OCI-M2 (cell line): ENCODE data around the gene PPIB.
"Not testable (repeated sequence)": the region's sequence is repeated elsewhere in the genome, so short reads cannot be mapped to it uniquely, and the experiment has no call there.

Experiments used
- DNase-seq: peaks from one replicate; lab custom pipeline; 2025; ENCODE audit not compliant: unreplicated experiment; lab: John Stamatoyannopoulos, UW

The PPIB gene

DNA sequence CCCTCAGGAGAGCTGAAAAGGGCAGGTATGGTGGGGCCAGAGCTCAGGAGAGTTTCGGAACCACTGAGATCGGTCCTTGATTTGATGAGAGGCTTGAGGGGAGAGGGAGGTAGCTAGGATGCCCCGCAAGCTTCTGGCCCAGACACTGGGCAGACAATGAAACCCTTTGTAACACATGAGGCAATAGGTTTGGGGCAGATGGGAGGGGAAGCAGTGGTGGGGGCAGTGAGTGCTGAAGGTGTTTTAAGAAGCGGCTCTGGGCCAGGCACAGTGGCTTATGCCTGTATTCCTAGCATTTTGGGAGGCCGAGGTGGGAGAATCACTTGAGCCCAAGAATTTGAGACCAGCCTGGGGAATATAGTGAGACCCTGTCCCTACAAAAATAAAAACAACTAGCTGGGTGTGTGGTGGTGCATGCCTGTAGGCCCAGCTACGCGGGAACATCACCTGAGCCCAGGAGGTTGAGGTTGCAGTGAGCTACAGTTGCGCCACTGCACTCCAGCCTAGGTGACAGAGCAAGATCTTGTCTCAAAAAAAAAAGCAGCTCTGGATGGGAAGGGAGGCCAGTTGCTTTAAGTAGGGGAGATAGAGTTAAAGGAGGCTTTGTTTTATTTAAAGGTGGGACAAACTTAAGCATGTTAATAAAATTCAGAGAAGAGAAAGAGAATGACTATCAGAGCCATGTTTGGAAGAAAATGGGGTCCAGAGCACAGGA is 20.9 kb downstream of the PPIB start:
- no peak for DNase-seq

DNA sequence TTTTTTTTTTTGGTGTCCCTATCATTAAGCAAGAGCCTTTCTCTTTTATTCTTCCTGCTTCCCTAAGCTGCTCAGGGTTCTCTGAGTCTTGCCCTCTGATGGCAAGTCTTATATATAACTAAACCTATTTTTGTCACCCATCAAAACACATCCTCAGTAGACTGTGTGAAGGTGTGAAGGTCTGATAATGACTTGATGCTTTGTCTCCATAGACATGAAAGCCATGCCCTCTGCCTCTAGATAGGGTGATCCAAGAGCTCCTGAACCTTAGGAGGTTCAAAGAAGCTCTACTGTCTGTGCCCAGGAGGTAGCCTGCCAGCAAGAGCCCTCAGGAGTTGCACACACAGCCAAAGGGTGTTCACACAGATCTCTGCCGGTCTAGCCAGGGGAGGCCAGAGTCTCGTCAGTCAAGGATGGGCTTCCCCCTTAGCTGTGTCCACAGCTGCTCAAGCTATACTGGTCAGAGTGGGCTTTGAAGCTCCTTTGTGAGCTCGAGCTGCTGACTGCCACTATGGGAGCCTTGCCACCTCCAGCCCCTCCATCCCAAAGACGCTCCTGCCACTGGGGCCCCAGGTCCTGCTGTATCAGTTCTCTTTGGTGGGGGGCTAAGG is 24.4 kb downstream of the PPIB start:
- no peak for DNase-seq

DNA sequence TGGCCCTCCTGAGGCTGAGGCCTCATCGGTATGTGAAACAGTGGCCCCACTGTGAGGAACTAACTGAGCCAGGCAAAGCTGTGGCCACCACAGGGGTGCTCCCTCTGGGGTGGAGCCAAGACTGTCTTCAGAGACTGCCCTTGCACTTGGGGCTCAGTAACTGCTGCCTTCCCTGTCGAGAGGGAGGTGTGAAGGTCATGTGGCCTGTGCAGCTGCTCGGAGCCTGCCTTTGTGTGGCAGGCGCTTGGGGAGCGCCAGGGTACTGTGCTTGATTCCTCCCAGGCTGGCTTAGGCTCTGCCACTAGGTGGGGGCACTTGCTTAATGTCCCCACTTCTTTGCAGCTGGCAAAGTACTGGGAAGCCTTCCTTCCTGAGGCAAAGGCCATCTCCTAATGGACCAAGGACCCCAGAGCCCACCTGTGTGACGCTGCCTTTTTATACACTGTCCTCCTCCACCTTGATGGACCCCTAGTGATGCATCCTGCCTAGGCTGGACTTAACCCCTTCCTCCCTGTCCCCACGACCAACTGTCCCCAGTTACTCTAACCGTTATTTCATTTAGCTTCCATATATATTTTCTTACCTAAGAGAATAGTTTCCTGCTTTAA is 25.5 kb downstream of the PPIB start:
- no peak for DNase-seq

DNA sequence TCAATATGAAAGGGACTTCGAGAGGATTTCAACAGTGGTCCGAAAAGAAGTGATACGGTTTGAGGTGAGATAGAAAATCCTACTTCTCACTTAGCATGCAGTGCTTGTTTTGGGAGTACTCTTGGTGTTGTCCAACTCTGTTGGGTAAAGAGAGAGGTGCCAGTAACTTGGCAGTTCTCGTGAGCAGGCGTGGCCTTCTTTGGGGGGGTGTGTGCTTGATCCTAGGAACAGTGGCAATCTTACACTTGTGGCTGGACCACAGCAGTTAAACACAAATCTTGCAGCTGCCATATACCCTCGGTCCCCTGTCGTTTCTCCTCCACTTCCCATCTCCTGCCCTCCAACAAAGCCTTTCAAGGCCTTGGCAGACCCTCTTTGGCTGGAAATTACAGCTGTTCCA is 26.5 kb downstream of the PPIB start:
- DNase-seq = no peak

DNA sequence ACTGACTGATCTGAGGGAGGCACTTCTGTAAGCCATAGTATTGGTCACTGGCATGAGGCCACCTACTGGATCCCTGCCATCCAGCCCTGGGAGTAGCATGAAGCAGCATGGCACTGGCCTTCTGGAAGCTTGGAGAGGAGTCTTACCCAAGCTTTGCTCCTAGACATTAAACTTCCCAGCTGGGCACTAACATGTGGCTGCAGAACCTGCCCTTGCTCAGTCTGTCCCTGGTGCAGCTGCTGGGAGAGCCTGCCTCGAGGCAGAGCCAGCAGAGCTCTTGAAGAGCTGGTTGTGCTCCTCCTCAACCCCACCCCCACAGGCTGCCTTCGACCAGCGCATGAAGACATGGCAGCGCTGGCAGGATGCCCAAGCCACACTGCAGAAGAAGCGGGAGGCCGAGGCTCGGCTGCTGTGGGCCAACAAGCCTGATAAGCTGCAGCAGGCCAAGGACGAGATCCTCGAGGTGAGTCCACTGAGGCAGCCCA is 28.4 kb downstream of the PPIB start:
- DNase-seq = no peak

DNA sequence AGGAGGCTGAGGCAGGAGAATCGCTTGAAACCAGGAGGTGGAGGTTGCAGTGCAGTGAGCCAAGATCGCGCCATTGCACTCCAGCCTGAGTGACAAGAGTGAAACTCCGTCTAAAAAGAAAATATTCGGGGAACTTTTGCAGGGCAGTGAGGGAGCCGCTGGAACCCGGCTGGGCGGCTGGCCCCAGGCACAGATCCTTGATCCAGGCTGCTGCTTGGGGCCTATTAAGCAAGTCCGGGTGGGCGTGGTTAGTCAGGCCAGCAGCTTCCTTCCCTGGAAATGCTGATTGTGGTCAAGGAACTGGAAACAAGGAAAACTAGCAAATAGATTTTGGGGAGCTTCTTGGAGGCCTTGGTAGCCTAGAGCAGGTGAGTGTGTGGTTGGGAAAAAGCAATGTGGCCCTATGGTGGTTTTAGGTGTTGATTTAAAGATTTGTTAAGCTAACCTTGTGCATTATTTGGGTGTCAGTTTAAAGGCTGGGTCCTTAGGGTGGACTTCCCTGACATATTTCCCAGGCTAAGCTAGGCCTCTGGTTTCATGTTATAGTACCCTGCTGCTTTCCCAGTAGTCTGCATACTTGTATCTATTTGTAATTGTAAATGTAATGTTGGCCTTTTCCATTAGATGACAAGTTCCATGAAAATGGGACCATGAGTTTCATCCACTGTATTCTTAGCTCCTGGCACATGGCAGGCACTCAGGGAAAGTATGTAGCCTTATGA is 29.0 kb downstream of the PPIB start:
- no peak for DNase-seq

DNA sequence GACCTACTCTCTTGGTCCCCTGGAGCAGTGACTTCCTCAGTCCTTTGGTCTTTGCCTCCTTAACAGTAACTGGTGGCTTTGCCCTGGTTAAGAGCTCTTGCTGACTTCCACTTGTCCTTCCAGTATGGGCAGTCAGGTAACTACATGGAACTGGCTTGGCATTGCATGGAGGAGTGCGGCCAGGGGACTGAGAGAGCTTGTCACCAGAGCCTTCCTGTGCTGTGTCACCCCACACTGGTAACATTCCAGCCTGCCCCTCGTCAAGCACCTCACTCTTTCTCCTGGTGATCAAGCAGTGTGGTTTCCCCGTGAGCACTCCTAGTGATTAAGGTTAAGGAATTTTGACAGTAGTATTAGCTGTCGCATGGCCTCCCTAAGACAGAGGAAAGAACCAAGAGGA is 30.6 kb downstream of the PPIB start:
- no peak for DNase-seq

DNA sequence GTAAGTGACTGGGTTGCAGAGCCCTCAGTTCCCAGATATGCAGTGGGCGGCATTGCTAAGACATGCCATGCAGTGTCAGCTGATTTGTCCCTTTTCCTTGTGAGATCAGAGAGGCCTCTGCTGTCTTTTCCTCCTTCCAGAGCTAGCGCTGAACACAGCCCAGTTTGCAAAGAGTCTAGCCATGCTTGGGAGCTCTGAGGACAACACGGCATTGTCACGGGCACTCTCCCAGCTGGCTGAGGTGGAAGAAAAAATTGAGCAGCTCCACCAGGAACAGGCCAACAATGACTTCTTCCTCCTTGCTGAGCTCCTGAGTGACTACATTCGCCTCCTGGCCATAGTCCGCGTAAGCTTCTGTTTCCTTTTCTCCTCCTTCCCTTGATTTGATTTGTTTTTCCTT is 31.3 kb downstream of the PPIB start:
- no peak for DNase-seq

DNA sequence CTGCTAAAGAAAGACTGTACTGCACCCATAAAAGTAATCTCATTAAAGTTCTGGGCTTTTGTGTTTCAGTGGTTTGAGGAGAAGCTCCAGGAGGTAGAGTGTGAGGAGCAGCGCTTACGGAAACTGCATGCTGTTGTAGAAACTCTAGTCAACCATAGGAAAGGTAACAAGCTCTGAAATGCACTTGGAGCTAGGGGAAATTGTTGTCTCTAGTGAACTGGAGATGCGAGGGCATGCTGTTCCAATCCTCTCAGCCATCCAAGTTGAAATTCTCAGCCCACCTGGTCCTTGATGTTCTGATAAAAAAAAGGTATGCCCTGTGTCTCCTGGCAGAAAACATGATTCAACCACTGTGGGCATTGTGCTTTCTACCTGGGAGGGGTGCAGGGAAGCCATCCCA is 32.7 kb downstream of the PPIB start:
- DNase-seq = no peak

DNA sequence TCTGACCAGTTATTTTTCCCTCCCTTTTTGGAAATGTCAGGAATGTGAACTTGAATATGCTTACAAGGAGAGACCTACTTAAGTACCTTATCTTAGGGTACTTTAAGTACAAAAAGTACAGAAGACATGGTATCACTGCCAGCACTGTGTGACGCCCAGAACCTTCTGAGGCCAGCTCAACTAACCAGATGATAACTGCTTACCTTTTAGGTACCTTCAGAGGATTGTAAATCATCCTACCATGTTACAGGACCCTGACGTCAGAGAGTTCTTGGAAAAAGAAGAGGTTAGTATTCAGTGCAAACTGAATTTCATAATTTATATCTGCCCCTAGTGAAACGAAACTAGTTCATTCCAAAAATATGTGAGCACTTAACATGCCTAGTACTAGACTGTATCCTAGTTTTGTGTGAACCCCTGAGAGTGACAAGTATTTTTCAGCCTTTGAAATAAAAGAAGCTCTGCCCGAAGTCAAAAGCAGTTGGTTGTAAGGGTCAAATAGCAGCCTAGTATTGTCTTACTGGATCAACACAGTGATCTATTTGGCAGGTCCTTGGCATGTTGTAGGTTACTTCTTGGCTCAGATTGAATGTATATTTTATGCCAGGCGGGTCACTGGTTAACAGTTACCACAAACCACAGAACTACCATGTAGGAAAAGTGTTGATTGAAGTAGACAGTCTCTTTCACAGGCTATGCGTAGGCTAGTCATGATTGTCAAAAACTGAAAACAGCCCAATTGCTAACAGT is 35.1 kb downstream of the PPIB start:
- DNase-seq = no peak

DNA sequence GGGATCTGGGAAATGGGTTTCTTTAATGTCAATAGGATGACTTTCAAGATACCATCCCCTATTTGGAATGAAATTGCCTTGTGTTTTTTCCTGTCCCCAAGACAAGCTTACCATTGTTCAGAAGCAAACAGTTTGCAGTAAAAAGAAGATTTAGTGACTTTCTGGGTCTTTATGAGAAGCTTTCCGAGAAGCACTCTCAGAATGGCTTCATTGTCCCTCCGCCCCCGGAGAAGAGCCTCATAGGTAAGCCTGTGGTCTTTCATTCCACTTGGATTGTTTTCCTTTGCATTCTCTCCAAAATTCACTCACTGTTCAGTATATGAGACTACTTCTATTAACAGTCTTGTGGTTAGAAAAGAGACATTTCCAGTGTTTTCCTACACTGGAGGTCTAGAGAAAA is 36.8 kb downstream of the PPIB start:
- no peak for DNase-seq

DNA sequence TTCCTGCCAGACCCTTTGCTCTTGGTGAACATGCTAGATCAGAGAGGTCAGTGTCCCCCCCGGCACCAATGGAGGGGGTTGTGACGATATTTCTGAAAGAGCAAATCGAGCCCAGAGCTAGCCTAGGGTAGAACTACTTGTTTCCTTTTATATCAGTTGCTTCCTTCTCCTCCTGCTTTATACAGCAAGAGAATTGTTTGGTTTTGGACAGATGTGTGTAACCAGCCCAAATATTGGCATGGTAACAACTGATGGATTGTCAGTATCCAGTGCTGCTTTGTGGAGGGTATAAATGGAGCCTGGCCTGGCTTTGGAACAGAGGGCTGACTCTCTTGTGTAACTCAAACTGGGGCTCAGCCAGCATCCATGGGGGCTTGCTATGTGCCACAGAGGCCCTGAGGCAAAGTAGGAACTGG is 39.9 kb downstream of the PPIB start:
- no peak for DNase-seq

DNA sequence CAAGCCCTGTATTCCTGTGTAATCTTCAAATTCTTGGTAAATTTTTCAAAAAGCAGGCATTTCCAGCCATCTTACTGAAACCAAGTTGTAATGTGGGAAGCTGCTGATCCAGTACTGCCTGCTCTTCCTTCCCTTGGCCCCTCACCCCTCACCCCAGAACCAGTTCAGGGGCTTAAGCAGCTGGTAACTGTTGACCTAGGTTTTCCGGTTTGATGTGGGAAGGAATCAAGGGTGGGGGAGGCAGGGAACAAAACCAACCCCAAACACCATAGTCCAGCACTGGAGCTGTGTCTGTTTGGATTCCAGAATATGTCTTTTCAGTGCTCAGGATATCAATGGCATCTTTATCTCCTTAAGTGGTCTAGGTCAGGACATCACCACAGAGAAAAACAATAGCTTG is 40.4 kb downstream of the PPIB start:
- no peak for DNase-seq

DNA sequence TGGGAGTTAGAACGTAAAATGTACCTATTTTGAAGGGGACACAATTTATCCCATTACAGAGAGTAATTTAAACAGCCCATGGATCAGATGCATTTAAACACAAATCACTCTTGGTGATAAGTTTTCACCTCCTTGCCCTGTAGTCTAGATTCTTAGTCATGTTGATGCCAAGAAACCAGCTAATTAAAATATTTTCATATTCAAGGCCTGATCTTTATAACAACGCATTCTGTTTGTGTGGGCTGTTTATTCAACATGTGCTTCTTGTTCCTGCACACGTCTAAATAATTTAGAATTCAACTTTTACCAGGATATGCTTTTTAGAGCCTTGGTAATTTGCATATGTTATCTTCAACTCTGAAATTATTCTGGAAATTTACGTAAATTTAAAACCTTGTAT is 41.2 kb downstream of the PPIB start:
- DNase-seq = no peak

DNA sequence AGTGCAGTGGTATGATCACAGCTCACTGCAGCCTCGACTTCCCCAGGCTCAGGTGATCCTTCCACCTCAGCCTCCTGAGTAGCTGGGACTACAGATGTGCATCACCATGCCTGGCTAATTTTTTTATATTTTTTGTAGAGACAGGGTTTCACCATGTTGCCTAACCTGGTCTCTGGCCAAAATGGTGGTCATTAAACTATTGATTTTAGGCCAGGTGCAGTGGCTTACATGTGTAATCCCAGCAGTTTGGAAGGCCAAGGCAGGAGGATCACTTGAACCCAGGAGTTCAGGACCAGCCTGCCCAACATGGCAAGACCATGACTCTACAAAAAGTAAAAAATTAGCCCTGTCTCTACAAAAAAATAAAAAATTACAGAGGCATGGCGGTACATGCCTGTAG is 42.5 kb downstream of the PPIB start:
- not testable (repeated sequence) for DNase-seq

DNA sequence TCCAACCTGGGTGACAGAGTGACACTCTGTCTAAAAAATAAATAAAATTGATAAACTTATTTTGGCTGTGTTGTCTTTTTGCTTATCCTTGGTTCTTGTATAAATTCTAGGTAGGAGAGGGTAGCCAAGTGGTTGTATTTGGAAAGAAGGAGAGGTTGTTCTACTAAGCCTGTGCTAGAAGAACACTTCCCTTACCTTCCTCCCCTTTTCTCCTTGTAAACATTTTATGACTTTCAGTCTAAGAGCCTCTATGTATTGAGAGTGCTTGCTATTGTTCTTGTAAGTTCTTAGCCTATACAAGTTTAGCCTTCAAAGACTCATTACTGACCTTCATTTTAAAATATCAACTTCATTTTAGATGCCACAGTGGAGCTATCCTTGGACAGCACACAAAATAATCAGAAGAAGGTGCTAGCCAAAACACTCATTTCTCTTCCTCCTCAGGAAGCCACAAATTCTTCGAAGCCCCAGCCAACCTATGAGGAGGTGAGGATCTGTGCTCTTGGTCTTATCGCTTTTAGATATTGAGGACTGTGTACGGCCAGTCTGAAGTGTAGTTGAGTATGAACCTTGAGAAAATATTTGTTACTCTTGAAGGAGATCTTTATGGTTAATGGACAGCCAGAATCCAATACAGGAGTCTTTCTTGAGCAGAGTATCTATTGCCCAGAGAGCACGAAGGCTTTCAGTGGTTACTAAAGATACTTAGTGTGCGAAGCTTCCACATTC is 44.9 kb downstream of the PPIB start:
- no peak for DNase-seq

DNA sequence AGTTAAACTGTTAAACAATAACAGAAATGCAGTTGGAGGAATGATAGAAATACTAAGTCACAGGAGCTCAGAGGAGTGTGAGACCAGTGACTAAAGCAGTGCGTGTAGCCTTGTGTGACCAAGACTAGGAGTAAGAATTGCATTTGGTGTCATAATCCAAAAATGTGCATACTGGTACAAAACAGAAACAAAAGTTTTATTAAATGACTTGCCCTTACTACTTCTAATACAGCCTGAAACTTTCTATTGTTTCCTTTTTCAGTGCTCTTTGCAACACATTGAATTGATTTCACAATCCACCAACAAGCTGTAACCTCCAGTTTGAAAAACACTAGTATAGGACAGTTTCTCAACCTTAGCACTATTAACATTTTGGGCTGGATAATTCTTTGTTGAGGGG is 49.9 kb downstream of the PPIB start:
- no peak for DNase-seq

DNA sequence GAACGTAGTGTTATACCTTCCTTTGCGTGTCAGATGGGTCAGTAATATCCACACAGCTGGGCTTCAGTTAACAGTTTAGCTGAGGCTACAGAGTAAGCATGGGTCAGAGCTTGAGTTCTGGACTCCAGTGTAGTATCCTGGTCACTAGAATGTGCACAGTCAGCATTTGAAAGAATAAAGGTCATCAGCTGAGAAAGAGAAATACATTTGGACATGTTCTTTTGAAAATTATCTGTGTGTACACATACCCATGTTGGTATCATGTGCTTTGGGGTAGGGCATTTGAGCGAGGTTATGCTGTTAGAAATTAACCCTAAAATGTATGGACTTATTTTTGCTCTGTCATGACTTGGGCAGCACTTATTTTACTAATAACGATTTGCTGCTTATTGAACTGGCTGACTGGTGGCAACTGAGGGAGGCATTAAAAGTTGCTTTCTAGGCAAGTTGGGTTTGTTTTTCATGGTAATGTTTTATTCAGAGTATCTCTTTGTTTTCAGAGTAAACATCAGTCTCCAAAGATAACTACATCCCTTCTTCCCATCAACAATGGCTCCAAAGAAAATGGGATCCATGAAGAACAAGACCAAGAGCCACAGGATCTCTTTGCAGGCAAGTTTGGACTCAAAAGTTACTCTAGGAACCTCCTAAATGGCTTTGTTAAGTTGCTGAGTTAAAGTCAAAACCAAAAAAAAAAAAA is 50.6 kb downstream of the PPIB start:
- DNase-seq = no peak

DNA sequence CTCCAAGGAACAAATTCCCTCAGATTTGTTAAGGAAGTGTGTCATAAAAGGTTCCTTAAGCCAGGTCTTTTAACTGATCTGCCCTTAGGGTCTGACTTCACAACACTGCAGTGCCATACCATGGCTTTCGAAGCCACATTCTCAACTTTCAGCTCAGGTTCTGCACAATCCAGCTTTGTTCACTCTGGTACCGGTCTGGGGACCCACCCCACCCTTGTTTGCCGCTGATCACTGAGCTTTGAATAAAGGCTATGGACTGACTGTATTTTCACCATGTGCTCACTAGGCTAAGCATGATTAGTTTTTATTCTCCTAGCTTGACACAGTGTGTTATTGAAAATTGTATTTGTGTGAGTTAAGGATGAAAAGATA is 51.2 kb downstream of the PPIB start:
- DNase-seq = no peak
